ENCODE results near the gene MMP28.
A peak's percentile ranks its signal among the peaks of the same experiment; 100 is the strongest.

Gene MMP28

GRCh38 chr17:35744830-35745229 lies 50.6 kb downstream of the MMP28 start:
- no peak for DNase-seq (ENCODE audit: low read depth)
- H3K4me3 ChIP-seq (ENCODE audit: low read depth, low read length) = no peak overlapping the region
- no peak for TF ChIP-seq CTCF (conservative IDR thresholded peaks at IDR 0.05; ENCODE audit: low read depth, low read length)

- no peak for TF ChIP-seq CTCF (conservative IDR thresholded peaks at IDR 0.05; ENCODE audit: low read depth, low read length)
- no peak overlapping the region for H3K4me3 ChIP-seq (ENCODE audit: low read depth, low read length)
- DNase-seq (ENCODE audit: low read depth) = peak; percentile 57
Measured at GRCh38 chr17:35743626-35744328, 51.7 kb downstream of the MMP28 start.

GRCh38 chr17:35742896-35743477 lies 52.5 kb downstream of the MMP28 start:
- no peak for DNase-seq (ENCODE audit: low read depth)
- no peak overlapping the region for H3K4me3 ChIP-seq (ENCODE audit: low read depth, low read length)
- TF ChIP-seq CTCF (conservative IDR thresholded peaks at IDR 0.05; ENCODE audit: low read depth, low read length) = no peak

GRCh38 chr17:35742496-35742895 lies 52.9 kb downstream of the MMP28 start:
- H3K4me3 ChIP-seq (ENCODE audit: low read depth, low read length) = no peak overlapping the region
- no peak for DNase-seq (ENCODE audit: low read depth)

GRCh38 chr17:35740997-35741931 lies 54.2 kb downstream of the MMP28 start:
- DNase-seq (ENCODE audit: low read depth) = no peak
- H3K4me3 ChIP-seq (ENCODE audit: low read depth, low read length) = no peak overlapping the region
- no peak for TF ChIP-seq CTCF (conservative IDR thresholded peaks at IDR 0.05; ENCODE audit: low read depth, low read length)

More at GRCh38 chr17:35742496-35742895, 52.9 kb downstream of the MMP28 start:
- no peak for TF ChIP-seq CTCF (conservative IDR thresholded peaks at IDR 0.05; ENCODE audit: low read depth, low read length)

GRCh38 chr17:35740216-35740615 lies 55.2 kb downstream of the MMP28 start:
- TF ChIP-seq CTCF (conservative IDR thresholded peaks at IDR 0.05; ENCODE audit: low read depth, low read length) = no peak
- DNase-seq (ENCODE audit: low read depth) = no peak
- no peak overlapping the region for H3K4me3 ChIP-seq (ENCODE audit: low read depth, low read length)
